DND-41 (cell line): ENCODE results near the gene UBXN10.

Experiments
- ATAC-seq: fragments of 200-7000 bp; cut with Tn5 transposase; 3 replicates; pipeline ENCODE4 v1.9.1; 2021; ENCODE audit warnings: low read depth; ENCODE audit not compliant: insufficient read depth
- DNase-seq: peaks from one replicate; pipeline ENCODE4 v3.0.0-alpha.2; 2020
- H2AFZ ChIP-seq: 2 replicates; pipeline ENCODE4 v1.6.0; 2012; ENCODE audit warnings: low read depth, low read length
- H3K27ac ChIP-seq: 2 replicates; pipeline ENCODE4 v1.5.1; 2012; ENCODE audit warnings: low read length, inconsistent platforms
- H3K27me3 ChIP-seq: fragments of 200-600 bp; sonication (generic); 2 replicates; pipeline ENCODE4 v1.6.0; 2012; ENCODE audit warnings: low read length, mild to moderate bottlenecking, inconsistent platforms; ENCODE audit not compliant: insufficient read depth, poor library complexity
- H3K36me3 ChIP-seq: 2 replicates; pipeline ENCODE4 v1.5.1; 2012; ENCODE audit warnings: low read length, inconsistent platforms; ENCODE audit not compliant: insufficient read depth
- H3K4me1 ChIP-seq: 2 replicates; pipeline ENCODE4 v1.5.1; 2012; ENCODE audit warnings: mild to moderate bottlenecking, low read length; ENCODE audit not compliant: insufficient read depth
- H3K4me2 ChIP-seq: 2 replicates; pipeline ENCODE4 v1.6.0; 2012; ENCODE audit warnings: mild to moderate bottlenecking, moderate library complexity, low read length, inconsistent platforms; ENCODE audit not compliant: insufficient read depth
- H3K4me3 ChIP-seq, 2 experiments: fragments of 200-600 bp in 1 of 2; shearing (Covaris generic) in 1 of 2; 2 replicates each; pipeline ENCODE4 v1.5.1; 2012 to 2016; ENCODE audit warnings: inconsistent platforms in 2 of 2, low read length in 2 of 2, mild to moderate bottlenecking in 2 of 2, low read depth in 1 of 2, moderate library complexity in 1 of 2
- H3K79me2 ChIP-seq: 2 replicates; pipeline ENCODE4 v1.6.0; 2012; ENCODE audit warnings: low read length, inconsistent platforms; ENCODE audit not compliant: insufficient read depth
- H3K9ac ChIP-seq: 2 replicates; pipeline ENCODE4 v1.6.0; 2012; ENCODE audit warnings: low read depth, mild to moderate bottlenecking, inconsistent platforms, low read length, moderate library complexity
- H3K9me3 ChIP-seq: 2 replicates; pipeline ENCODE4 v1.5.1; 2012; ENCODE audit warnings: low read length, moderate library complexity, mild to moderate bottlenecking, inconsistent platforms; ENCODE audit not compliant: insufficient read depth, severe bottlenecking
- H4K20me1 ChIP-seq: 2 replicates; pipeline ENCODE4 v1.6.0; 2012; ENCODE audit warnings: low read length; ENCODE audit not compliant: insufficient read depth
- CTCF ChIP-seq: IDR thresholded peaks from 2 replicates; pipeline ENCODE4 v1.5.1; 2012; ENCODE audit warnings: borderline replicate concordance, low read length, moderate library complexity, mild to moderate bottlenecking; ENCODE audit not compliant: poor library complexity, severe bottlenecking; ENCODE audit errors: extremely low read depth
- EZH2 ChIP-seq: IDR thresholded peaks from 3 replicates; pipeline ENCODE4 v1.6.1; 2012; ENCODE audit warnings: borderline replicate concordance, low read depth, mild to moderate bottlenecking, moderate library complexity, low read length, inconsistent platforms; ENCODE audit not compliant: severe bottlenecking

UBXN10 gene

GRCh38 chr1:20137604-20138003 is 48.3 kb upstream of the UBXN10 start:
- H3K4me2 ChIP-seq, result no peak overlapping the region
- H3K36me3 ChIP-seq, result no peaks in the 10 kb centered on the region
- DNase-seq (no peak), ATAC-seq (no peak)
- TF ChIP-seq CTCF (no peak), EZH2 (no peak)
- no peaks in the 10 kb centered on the region for H3K4me1 ChIP-seq
- H3K27me3 ChIP-seq, result peaks cover 5% of the 10 kb centered on the region
- peaks cover 3% of the 10 kb centered on the region; the same call in 1 of the 2 replicates for H4K20me1 ChIP-seq
- no peak overlapping the region for H3K9ac ChIP-seq
- H3K9me3 ChIP-seq, result no peaks in the 10 kb centered on the region
- no peaks in the 10 kb centered on the region for H3K79me2 ChIP-seq
- no peak overlapping the region for H2AFZ ChIP-seq
- no peak overlapping the region for H3K4me3 ChIP-seq
- no peak overlapping the region for H3K27ac ChIP-seq

- Histone ChIP-seq H3K27ac (no peak overlapping the region), H3K4me3 (no peak overlapping the region), H3K4me2 (no peak overlapping the region), H3K4me1 (no peaks in the 10 kb centered on the region), H4K20me1 (peaks cover 3% of the 10 kb centered on the region; the same call in 1 of the 2 replicates), H3K36me3 (no peaks in the 10 kb centered on the region), H3K9ac (no peak overlapping the region), H3K9me3 (no peaks in the 10 kb centered on the region), H3K79me2 (no peaks in the 10 kb centered on the region), H3K27me3 (peaks cover 4% of the 10 kb centered on the region), H2AFZ (no peak overlapping the region)
- DNase-seq, result no peak
- ATAC-seq, result no peak
- TF ChIP-seq CTCF (no peak), EZH2 (no peak)
Observed at GRCh38 chr1:20138346-20138745, 47.5 kb upstream of the UBXN10 start.

- no peak for ATAC-seq
- Histone ChIP-seq H3K9me3 (no peaks in the 10 kb centered on the region), H3K27me3 (peaks cover 4% of the 10 kb centered on the region)
Observed at GRCh38 chr1:20138961-20139550, 46.8 kb upstream of the UBXN10 start, which contains the start of gene PLA2G2F. Gene PLA2G2F (plus strand): TSS chr1:20139323. CDS start chr1:20139428, 105 bp downstream.

More at GRCh38 chr1:20138961-20139550, 46.8 kb upstream of the UBXN10 start, which contains the start of gene PLA2G2F:
- Histone ChIP-seq H3K27ac (no peak within 1 kb of the TSS), H3K4me3 (no peak within 1 kb of the TSS), H3K4me2 (no peak within 1 kb of the TSS), H3K9ac (no peak within 1 kb of the TSS), H4K20me1 (peaks cover 3% of the 10 kb centered on the region; the same call in 1 of the 2 replicates), H3K79me2 (no peaks in the 10 kb centered on the region), H2AFZ (no peak within 1 kb of the TSS), H3K4me1 (no peaks in the 10 kb centered on the region), H3K36me3 (no peaks in the 10 kb centered on the region)
- no peak for DNase-seq
- TF ChIP-seq EZH2 (no peak), CTCF (no peak)
